ENCODE data around the gene TARM1. TPM values are rescaled to one million over a fixed set of nuclear protein-coding genes. Genes with fewer than 3 reads are reported as not detected.
"Not testable (repeated sequence)": the region's sequence is repeated elsewhere in the genome, so short reads cannot be mapped to it uniquely, and the experiment has no call there.

TARM1 gene
- total RNA-seq, 1 donor from 2014 or later: not detected

DNA sequence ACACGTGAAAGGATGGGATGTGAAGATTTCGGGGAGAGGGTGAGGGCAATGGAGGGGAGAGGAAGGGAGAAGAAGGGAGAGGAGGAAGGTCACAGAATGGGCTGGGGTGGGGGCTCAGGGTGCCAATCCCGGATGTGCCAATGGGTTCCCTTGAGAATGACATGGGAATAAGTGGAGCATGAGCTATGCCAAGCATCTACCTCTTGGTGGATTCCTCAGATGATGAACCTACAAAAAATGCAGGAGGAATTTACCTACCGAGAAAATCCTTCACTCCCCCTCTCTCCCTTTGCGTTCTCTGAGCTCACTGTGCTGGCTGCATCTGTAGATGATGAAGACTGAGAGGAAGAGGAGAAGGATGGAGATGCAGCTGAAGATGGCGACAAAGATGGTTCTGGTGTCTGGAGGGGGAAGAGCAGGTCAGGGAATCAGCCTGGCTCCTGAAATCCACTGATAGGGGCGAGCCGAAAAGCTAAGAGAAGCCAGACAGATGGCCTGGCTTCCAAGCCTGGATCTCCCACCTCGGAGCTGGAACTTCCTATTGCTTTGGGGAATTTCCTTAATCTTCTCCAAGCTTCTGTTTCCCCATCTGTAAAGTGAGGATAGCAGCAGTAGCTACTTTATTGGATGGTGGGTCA, 39.1 kb downstream of the TARM1 start:
- no peaks in the 10 kb centered on the region for H4K20me1 ChIP-seq (ENCODE audit: low read depth)
- H3K79me2 ChIP-seq (ENCODE audit: low read depth): no peaks in the 10 kb centered on the region
- H3K9me3 ChIP-seq (ENCODE audit: low read depth): no peaks in the 10 kb centered on the region
- TF ChIP-seq, protein P1, sequence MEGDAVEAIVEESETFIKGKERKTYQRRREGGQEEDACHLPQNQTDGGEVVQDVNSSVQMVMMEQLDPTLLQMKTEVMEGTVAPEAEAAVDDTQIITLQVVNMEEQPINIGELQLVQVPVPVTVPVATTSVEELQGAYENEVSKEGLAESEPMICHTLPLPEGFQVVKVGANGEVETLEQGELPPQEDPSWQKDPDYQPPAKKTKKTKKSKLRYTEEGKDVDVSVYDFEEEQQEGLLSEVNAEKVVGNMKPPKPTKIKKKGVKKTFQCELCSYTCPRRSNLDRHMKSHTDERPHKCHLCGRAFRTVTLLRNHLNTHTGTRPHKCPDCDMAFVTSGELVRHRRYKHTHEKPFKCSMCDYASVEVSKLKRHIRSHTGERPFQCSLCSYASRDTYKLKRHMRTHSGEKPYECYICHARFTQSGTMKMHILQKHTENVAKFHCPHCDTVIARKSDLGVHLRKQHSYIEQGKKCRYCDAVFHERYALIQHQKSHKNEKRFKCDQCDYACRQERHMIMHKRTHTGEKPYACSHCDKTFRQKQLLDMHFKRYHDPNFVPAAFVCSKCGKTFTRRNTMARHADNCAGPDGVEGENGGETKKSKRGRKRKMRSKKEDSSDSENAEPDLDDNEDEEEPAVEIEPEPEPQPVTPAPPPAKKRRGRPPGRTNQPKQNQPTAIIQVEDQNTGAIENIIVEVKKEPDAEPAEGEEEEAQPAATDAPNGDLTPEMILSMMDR (IDR thresholded peaks at IDR 0.05): no peak
- TF ChIP-seq EZH2 (IDR thresholded peaks at IDR 0.05) (no peak), EZH2phosphoT487 (IDR thresholded peaks at IDR 0.05) (no peak)
- peaks cover 19% of the 10 kb centered on the region for H3K27me3 ChIP-seq
- no peaks in the 10 kb centered on the region for H3K4me1 Mint-ChIP-seq
- H3K4me3 ChIP-seq: no peak overlapping the region
- no peak overlapping the region for H3K27ac Mint-ChIP-seq
- H3K36me3 Mint-ChIP-seq: no peaks in the 10 kb centered on the region
- H3K4me1 ChIP-seq: no peaks in the 10 kb centered on the region
- peak overlapping the region; percentile 82 for H2AFZ ChIP-seq (replicated peaks)
- H3K36me3 ChIP-seq: no peaks in the 10 kb centered on the region
- H3K27ac ChIP-seq: no peak overlapping the region
- peaks cover 2% of the 10 kb centered on the region for H3K27me3 Mint-ChIP-seq (ENCODE audit: insufficient read depth, low read depth)
- H3K9me3 Mint-ChIP-seq: peaks cover 3% of the 10 kb centered on the region
- H3K4me3 Mint-ChIP-seq: no peak overlapping the region
- no peak for DNase-seq (ENCODE audit: low spot score)
- H3K9ac ChIP-seq: no peak overlapping the region
- H3F3A ChIP-seq (ENCODE audit: low read depth): no peaks in the 10 kb centered on the region
- H3K4me2 ChIP-seq: no peak overlapping the region

DNA sequence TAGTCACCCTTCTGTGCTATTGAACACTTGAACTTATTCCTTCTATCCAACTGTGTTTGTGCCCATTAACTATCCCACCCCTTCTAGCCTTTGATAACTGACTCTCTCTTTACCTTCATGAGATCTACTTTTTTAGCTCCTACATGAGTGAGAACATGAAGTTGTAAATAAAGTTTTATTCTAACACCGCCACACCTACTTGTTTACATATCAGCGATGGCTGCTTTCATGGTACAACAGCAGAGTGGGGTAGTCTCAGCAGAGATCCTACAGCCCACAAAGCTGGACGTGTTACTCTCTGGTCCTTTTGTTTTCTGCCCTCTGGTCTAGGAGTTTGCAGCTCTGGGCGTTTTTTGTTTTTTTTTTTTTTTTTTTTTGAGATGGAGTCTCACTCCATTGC, 41.2 kb downstream of the TARM1 start:
- peaks cover 14% of the 10 kb centered on the region for H3K4me1 Mint-ChIP-seq
- H3K27ac Mint-ChIP-seq: no peak overlapping the region
- Histone ChIP-seq H3F3A (ENCODE audit: low read depth) (peaks cover 17% of the 10 kb centered on the region), H3K9ac (no peak overlapping the region), H3K36me3 (no peaks in the 10 kb centered on the region), H2AFZ (replicated peaks) (no peak overlapping the region), H3K4me1 (peaks cover 7% of the 10 kb centered on the region), H3K79me2 (ENCODE audit: low read depth) (no peaks in the 10 kb centered on the region), H3K27ac (no peak overlapping the region), H3K4me3 (no peak overlapping the region), H4K20me1 (ENCODE audit: low read depth) (no peaks in the 10 kb centered on the region), H3K4me2 (no peak overlapping the region), H3K9me3 (ENCODE audit: low read depth) (no peaks in the 10 kb centered on the region), H3K27me3 (peaks cover under 1% of the 10 kb centered on the region)
- peaks cover 2% of the 10 kb centered on the region for H3K36me3 Mint-ChIP-seq
- no peak for DNase-seq (ENCODE audit: low spot score)
- no peak overlapping the region for H3K4me3 Mint-ChIP-seq
- peaks cover 6% of the 10 kb centered on the region for H3K27me3 Mint-ChIP-seq (ENCODE audit: insufficient read depth, low read depth)
- H3K9me3 Mint-ChIP-seq: peaks cover 9% of the 10 kb centered on the region
- no peak for TF ChIP-seq EZH2 (IDR thresholded peaks at IDR 0.05)
- no peak for TF ChIP-seq EZH2phosphoT487 (IDR thresholded peaks at IDR 0.05)
- TF ChIP-seq, protein P1 (IDR thresholded peaks at IDR 0.05): no peak

DNA sequence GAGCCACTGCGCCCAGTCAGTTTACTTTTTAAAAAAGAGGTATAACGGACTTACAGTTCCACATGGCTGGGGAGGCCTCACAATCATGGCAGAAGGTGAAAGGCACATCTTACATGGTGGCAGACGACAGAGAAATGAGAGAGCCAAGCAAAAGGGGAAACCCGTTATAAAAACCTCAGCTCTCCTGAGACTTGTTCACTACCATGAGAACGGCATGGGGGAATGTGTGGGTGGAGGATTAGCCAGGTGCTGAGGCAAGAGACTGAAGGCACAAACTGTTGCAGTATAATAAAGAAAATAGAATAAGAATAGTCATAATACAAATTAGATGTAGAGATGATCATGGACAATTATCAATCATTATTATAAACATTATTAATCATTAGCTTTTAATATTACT, 44.6 kb downstream of the TARM1 start:
- DNase-seq (ENCODE audit: low spot score): not testable (repeated sequence)

More for the DNA sequence above, 44.6 kb downstream of the TARM1 start:
- Histone ChIP-seq H3K4me1 (peaks cover 12% of the 10 kb centered on the region), H3F3A (ENCODE audit: low read depth) (peaks cover 29% of the 10 kb centered on the region), H3K4me2 (peak overlapping the region; percentile 50)
- H3K9me3 ChIP-seq (ENCODE audit: low read depth); H4K20me1 ChIP-seq (ENCODE audit: low read depth); H3K36me3 Mint-ChIP-seq; H3K79me2 ChIP-seq (ENCODE audit: low read depth); H3K27me3 ChIP-seq; H3K9me3 Mint-ChIP-seq; H3K4me3 Mint-ChIP-seq; H3K9ac ChIP-seq; H3K27ac Mint-ChIP-seq; H2AFZ ChIP-seq (replicated peaks); H3K27ac ChIP-seq; H3K4me3 ChIP-seq; H3K36me3 ChIP-seq: not testable (repeated sequence)
- H3K27me3 Mint-ChIP-seq (ENCODE audit: insufficient read depth, low read depth): peaks cover 12% of the 10 kb centered on the region
- H3K4me1 Mint-ChIP-seq: peaks cover 17% of the 10 kb centered on the region

All from neural progenitor cell (in vitro differentiated cells).